Activated naive CD8-positive, alpha-beta T cell treated with anti-CD3 and anti-CD28 coated beads, Interleukin-2, amount 10 ng/mL, durations not matched to agents 7 days and 5 days (primary cell): ENCODE results near the gene ZNF543. TPM values are rescaled to one million over a fixed set of nuclear protein-coding genes. Genes with fewer than 3 reads are reported as not detected.
"Not testable (repeated sequence)": the region's sequence is repeated elsewhere in the genome, so short reads cannot be mapped to it uniquely, and the experiment has no call there.

ENCODE experiments used
- ATAC-seq: fragments of 150-1000 bp; cut with Tn5 transposase; one replicate; pipeline ENCODE4 v1.10.0; 2021; ENCODE audit warnings: low read depth, moderate library complexity
- POLR2A ChIA-PET: fragments of 350-600 bp; sonication (Branson Sonifier 250); formaldehyde crosslinking; loops from one replicate; lab custom pipeline; 2021; ENCODE audit warnings: antibody characterized with exemption; lab: Charles Lee
- DNase-seq: peaks from one replicate; pipeline ENCODE4 v3.0.0; 2021
- H3K27ac Mint-ChIP-seq: one replicate; pipeline ENCODE4 v1.8.0; 2022; ENCODE audit warnings: mild to moderate bottlenecking, mixed read lengths
- H3K27me3 Mint-ChIP-seq: one replicate; pipeline ENCODE4 v1.8.0; 2022; ENCODE audit warnings: mild to moderate bottlenecking, moderate library complexity, mixed read lengths
- H3K36me3 Mint-ChIP-seq: one replicate; pipeline ENCODE4 v1.8.0; 2021; ENCODE audit warnings: mild to moderate bottlenecking, mixed read lengths
- H3K4me1 Mint-ChIP-seq: one replicate; pipeline ENCODE4 v1.8.0; 2021; ENCODE audit warnings: mixed read lengths
- H3K4me3 Mint-ChIP-seq: one replicate; pipeline ENCODE4 v1.8.0; 2022; ENCODE audit warnings: mild to moderate bottlenecking, moderate library complexity, mixed read lengths
- H3K9me3 Mint-ChIP-seq: one replicate; pipeline ENCODE4 v1.8.0; 2021; ENCODE audit warnings: mixed read lengths
- total RNA-seq, 2 experiments: library from RNA; stranded (reverse); gene quantifications; one replicate each; pipeline ENCODE4 v1.2.3, GENCODE V29; 2021

Gene ZNF543
- total RNA-seq, 2 experiments from 2014 or later: 11.8 to 12.5 TPM

- peaks cover 41% of the 10 kb centered on the region for H3K9me3 Mint-ChIP-seq
- H3K4me3 Mint-ChIP-seq: no peak overlapping the region
- ATAC-seq: no peak
- DNase-seq: no peak
- POLR2A ChIA-PET: no interaction called here
- H3K4me1 Mint-ChIP-seq: no peaks in the 10 kb centered on the region
- H3K27ac Mint-ChIP-seq: no peak overlapping the region
- no peaks in the 10 kb centered on the region for H3K27me3 Mint-ChIP-seq
- peaks cover 84% of the 10 kb centered on the region for H3K36me3 Mint-ChIP-seq
Measured at GRCh38 chr19:57374179-57374578, 53.9 kb downstream of the ZNF543 start.

DNA sequence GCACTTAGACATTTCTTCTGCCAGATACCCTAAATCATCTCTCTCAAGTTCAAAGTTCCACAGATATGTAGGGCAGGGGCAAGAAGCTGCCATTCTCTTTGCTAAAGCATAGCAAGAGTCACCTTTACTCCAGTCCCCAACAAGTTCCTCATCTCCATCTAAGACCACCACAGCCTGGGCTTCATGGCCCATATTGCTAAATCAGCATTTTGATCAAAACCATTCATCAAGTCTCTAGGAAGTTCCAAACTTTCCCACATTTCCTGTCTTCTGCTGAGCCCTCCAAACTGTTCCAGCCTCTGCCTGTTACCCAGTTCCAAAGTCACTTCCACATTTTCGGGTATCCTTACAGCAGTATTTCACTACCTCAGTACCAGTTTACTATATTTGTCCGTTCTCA is 54.4 kb downstream of the ZNF543 start:
- H3K27ac Mint-ChIP-seq: not testable (repeated sequence)
- Mint-ChIP-seq H3K36me3 (peaks cover 87% of the 10 kb centered on the region), H3K9me3 (peaks cover 44% of the 10 kb centered on the region)

GRCh38 chr19:57376151-57376550 is 55.9 kb downstream of the ZNF543 start:
- Mint-ChIP-seq H3K36me3 (peaks cover 77% of the 10 kb centered on the region), H3K4me1 (no peaks in the 10 kb centered on the region), H3K4me3 (no peak overlapping the region), H3K9me3 (peaks cover 46% of the 10 kb centered on the region), H3K27me3 (no peaks in the 10 kb centered on the region), H3K27ac (no peak overlapping the region)
- DNase-seq (no peak), ATAC-seq (no peak)
- POLR2A ChIA-PET: no interaction called here

More for the DNA sequence above, 54.4 kb downstream of the ZNF543 start:
- POLR2A ChIA-PET, ATAC-seq, DNase-seq, H3K27me3 Mint-ChIP-seq, H3K4me1 Mint-ChIP-seq, H3K4me3 Mint-ChIP-seq: not testable (repeated sequence)

GRCh38 chr19:57377498-57378146 is 57.4 kb downstream of the ZNF543 start:
- no peak for ATAC-seq
- Mint-ChIP-seq H3K27me3 (no peaks in the 10 kb centered on the region), H3K9me3 (peaks cover 42% of the 10 kb centered on the region), H3K36me3 (peaks cover 64% of the 10 kb centered on the region), H3K4me1 (no peaks in the 10 kb centered on the region), H3K4me3 (no peak overlapping the region), H3K27ac (no peak overlapping the region)
- POLR2A ChIA-PET: interaction anchor here (0.5 kb wide), 1 partner anchor 14 kb away, joined by 3 read pairs; no protein-coding TSS in a partner anchor
- DNase-seq: no peak

Other genes with a start within 250 kb of the ZNF543 start
- gene USP29, start 200.5 kb upstream of the ZNF543 start, total RNA-seq: not detected
- gene ZIM3, start 175.3 kb upstream of the ZNF543 start, total RNA-seq: not detected
- gene DUXA, start 153.0 kb upstream of the ZNF543 start, total RNA-seq: not detected
- gene ZNF264, start 129.0 kb upstream of the ZNF543 start, total RNA-seq: 10 to 100 TPM; 50.7 to 55.9 TPM
- 1 to 10 TPM; 1.5 to 2.4 TPM for gene AURKC, start 89.4 kb upstream of the ZNF543 start, total RNA-seq
- gene ZNF805, start 79.8 kb upstream of the ZNF543 start, total RNA-seq: 10 to 100 TPM; 14.7 to 15.2 TPM
- 10 to 100 TPM; 58.2 to 67.1 TPM for gene ZNF460, start 40.0 kb upstream of the ZNF543 start, total RNA-seq
- 10 to 100 TPM; 15.3 to 15.4 TPM for gene ZNF304, start 30.8 kb downstream of the ZNF543 start, total RNA-seq
- 10 to 100 TPM; 13.2 to 13.6 TPM for gene TRAPPC2B, start 43.1 kb downstream of the ZNF543 start, total RNA-seq
- gene ZNF547, start 43.1 kb downstream of the ZNF543 start, total RNA-seq: 1 to 10 TPM; 6.7 to 7.8 TPM
- gene ZNF548, start 69.4 kb downstream of the ZNF543 start, total RNA-seq: 10 to 100 TPM; 50.2 to 55.0 TPM
- 10 to 100 TPM; 19.0 to 24.9 TPM for gene ZNF17, start 90.7 kb downstream of the ZNF543 start, total RNA-seq
- gene ZNF749, start 114.9 kb downstream of the ZNF543 start, total RNA-seq: 10 to 100 TPM; 14.7 to 17.9 TPM
- under 1 TPM; 0.68 to 0.80 TPM for gene VN1R1, start 136.7 kb downstream of the ZNF543 start, total RNA-seq
- gene ZNF772, start 157.1 kb downstream of the ZNF543 start, total RNA-seq: 10 to 100 TPM; 13.7 to 13.8 TPM
- 10 to 100 TPM; 19.3 to 21.1 TPM for gene ZNF419, start 167.3 kb downstream of the ZNF543 start, total RNA-seq
- gene ZNF773, start 179.5 kb downstream of the ZNF543 start, total RNA-seq: 10 to 100 TPM; 15.7 to 15.9 TPM
- 10 to 100 TPM; 13.6 to 13.8 TPM for gene ZNF549, start 206.9 kb downstream of the ZNF543 start, total RNA-seq
- 10 to 100 TPM; 27.7 to 27.9 TPM for gene ZNF550, start 239.4 kb downstream of the ZNF543 start, total RNA-seq